Nasal cavity respiratory epithelium epithelial cell of viscerocranial mucosa (primary cell): ENCODE measurements around the gene GSC2. TPM values are rescaled to one million over a fixed set of nuclear protein-coding genes. Genes with fewer than 3 reads are reported as not detected.

Experiments
- total RNA-seq: library from RNA; depleted of rRNA; stranded (reverse); fragments of >200 nt; gene quantifications from 2 replicates; pipeline ENCODE4 v1.2.3, GENCODE V29; 2014

The GSC2 gene, protein sequence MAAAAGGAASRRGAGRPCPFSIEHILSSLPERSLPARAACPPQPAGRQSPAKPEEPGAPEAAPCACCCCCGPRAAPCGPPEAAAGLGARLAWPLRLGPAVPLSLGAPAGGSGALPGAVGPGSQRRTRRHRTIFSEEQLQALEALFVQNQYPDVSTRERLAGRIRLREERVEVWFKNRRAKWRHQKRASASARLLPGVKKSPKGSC
- not detected in 2 replicates for total RNA-seq

DNA sequence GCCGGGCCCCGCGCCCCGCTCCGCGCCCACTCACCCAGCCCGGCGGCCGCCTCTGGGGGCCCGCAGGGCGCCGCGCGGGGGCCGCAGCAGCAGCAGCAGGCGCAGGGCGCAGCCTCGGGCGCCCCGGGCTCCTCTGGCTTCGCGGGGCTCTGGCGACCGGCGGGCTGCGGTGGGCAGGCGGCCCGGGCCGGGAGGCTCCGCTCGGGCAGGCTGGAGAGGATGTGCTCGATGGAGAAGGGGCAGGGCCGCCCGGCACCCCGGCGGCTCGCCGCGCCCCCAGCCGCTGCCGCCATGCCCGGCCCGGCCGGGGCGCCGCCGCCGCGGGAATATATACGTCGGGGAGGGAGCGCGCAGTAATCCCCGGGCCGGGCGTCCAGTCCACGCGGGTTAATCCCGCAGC is at the start of gene GSC2:
Gene GSC2, minus strand, starts transcription at position 302 of the 400 bp plus-strand sequence. Its CDS starts 9 bp downstream, at position 293.

DNA sequence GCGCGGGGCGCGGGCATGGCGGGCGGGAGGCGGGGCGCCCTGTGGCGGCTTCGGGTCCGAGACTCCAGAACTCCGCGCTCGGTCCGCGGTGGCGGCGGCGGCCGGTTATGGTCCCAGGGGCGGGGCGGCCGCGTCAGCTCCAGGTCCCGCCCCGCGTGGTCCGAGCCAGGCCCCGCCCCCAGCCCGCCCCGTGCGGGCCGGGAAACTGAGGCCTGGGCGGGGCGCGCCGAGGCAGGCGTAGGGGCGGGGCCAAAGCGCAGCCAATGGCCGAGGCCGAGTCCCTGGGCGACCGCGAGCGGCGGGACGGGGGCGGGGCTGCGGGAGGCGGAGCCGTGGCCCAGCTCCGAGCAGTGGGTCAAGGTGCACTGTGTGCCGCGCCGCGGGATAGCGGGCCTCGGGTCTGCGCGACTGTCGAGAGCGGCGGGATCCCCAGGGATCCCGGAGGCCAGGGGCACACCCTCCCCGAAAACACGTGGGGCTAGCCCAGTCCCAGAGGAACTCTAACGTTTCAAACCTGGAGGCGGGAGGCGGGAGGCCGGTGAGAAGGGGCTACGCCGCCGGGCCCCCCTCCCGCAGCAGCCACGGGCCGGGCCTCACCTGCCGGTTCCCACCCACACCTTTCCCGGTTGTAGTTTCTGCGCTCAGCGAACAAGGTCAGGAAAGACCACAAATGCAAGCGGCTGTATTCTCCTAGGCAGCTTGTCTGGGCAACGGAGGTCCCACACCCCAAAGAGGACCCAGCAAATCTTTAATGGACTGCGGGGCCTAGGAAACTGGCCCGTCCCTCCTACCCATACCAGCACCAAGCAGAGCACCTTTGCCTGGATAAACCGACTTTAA is 28.8 kb upstream of the GSC2 start, which contains the start of gene SLC25A1:
Gene SLC25A1, minus strand, starts transcription at position 80 of the 840 bp plus-strand sequence. Its CDS starts 63 bp downstream, at position 17.

DNA sequence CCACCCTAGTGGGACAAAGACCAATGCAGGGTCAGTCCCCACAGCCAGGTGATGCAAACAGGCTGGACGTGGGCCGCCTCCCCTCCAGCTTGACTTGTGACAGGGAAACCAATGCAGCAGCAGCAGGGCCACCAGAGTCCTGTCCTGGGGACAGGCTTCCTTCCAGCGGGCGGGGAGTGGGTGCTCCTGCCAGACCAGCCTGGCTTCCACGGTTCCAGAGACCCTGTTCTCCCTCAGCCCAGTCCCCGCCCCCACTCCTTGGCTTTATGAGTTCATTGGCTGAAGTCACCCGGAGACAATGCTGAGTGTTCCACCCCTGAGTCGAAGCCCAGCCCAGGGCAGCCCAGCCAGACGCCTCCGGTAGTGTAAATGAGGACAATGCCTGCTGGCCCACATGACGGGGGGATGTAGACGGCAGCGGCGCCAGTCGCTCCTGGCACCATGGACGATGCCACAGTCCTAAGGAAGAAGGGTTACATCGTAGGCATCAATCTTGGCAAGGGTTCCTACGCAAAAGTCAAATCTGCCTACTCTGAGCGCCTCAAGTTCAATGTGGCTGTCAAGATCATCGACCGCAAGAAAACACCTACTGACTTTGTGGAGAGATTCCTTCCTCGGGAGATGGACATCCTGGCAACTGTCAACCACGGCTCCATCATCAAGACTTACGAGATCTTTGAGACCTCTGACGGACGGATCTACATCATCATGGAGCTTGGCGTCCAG is 19.0 kb downstream of the GSC2 start, which contains the start of gene TSSK2:
Gene TSSK2, plus strand, starts transcription at position 350 of the 726 bp plus-strand sequence. Its CDS starts 92 bp downstream, at position 442.

DNA sequence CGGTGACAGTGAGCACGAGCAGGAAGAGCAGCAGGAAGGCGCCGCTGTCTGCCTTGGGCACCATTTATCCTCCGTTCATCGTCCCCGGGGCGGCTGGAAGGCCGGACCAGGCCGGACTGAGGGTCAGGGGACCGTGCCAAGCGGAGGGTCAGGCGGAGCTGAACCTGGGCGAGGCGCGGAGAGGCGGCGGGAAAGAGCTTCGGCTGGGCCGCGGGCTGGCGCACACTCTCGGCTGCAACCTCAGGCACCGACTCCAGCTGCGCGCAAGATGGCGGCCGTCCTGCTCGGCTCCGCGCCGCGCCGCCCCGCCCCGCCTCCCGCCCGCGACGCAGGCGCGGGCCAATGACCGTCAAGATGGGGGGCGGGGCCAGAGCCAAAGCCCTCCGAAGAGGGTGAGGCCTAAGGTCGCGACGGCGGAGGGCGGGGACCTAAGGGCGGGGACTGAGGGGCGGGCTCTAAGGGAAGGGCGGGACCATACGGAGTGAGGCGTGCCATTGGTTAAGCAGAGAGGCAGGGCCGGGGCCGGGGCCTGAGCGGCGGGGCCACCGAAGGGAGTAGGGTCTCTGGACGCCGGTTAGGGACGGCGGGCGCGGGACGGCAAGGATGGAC is 27.8 kb downstream of the GSC2 start, which contains the start of gene DGCR2:
Gene DGCR2, minus strand, starts transcription at position 270 of the 609 bp plus-strand sequence. Its CDS starts 206 bp downstream, at position 64.

Other genes starting within 250 kb of the GSC2 start
- 1.00 and 2.1 TPM in 2 replicates for gene DGCR6, start 244.0 kb downstream of the GSC2 start, total RNA-seq
- gene PRODH, start 214.0 kb downstream of the GSC2 start, total RNA-seq: 6.2 and 9.4 TPM in 2 replicates
- gene DGCR2, start 27.9 kb downstream of the GSC2 start, total RNA-seq: 64.9 and 90.3 TPM in 2 replicates
- gene TSSK2, start 19.0 kb downstream of the GSC2 start, total RNA-seq: under 0.01 TPM in 1 of 2 replicates, not detected in the other
- 7.9 and 11.7 TPM in 2 replicates for gene ESS2, start 5.6 kb downstream of the GSC2 start, total RNA-seq
- 62.9 and 78.9 TPM in 2 replicates for gene SLC25A1, start 28.4 kb upstream of the GSC2 start, total RNA-seq
- gene CLTCL1, start 141.4 kb upstream of the GSC2 start, total RNA-seq: 8.5 and 26.9 TPM in 2 replicates